ENCODE measurements around the gene ARHGAP42.
"Not testable (repeated sequence)": the region's sequence is repeated elsewhere in the genome, so short reads cannot be mapped to it uniquely, and the experiment has no call there.

The ARHGAP42 gene

GRCh38 chr11:100876815-100877520 is 189.9 kb downstream of the ARHGAP42 start:
- no peak for DNase-seq

GRCh38 chr11:100878474-100878873 is 191.4 kb downstream of the ARHGAP42 start:
- no peak for DNase-seq

DNA sequence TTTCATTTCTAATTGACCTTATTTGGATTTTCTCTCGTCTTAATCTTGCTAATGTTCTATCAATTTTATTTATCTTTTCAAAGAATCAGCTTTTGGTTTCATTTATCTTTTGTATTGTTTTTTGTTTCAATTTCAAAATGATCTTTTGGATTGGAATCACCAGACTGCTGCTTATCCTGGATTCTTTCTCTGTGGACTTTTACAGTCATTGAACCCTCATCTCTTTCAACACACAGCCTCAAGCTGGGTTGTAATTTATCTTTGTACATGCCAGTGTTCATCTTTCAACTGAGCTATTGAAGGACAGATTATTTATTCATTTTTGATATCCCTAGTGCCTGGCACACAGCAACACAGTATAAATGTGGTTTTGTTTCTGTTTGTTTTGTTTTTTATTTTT is 195.9 kb downstream of the ARHGAP42 start:
- no peak for DNase-seq

GRCh38 chr11:100883830-100884229 is 196.7 kb downstream of the ARHGAP42 start:
- no peak for DNase-seq

DNA sequence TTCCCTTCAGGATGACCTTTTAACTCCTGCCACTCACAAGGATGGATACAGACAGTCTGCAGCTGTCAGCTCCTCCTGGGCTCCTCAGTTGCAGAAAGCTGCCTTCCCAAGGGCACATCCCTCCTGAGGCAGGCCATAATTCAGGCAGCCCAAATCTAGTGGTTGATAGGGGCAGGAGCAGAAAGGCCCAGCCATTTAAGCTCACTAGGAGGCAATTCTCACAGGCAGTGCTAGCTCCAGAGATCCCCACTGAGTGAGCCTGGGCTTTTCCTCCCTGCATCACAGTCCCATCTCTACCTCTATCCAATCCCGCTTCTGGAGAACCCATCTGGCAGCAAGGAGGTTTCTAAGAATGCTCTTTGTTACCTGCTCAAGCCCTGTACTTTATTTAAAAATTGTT is 200.6 kb downstream of the ARHGAP42 start:
- no peak for DNase-seq

- no peak for DNase-seq
Measured at GRCh38 chr11:100888836-100889235, 201.7 kb downstream of the ARHGAP42 start.

DNA sequence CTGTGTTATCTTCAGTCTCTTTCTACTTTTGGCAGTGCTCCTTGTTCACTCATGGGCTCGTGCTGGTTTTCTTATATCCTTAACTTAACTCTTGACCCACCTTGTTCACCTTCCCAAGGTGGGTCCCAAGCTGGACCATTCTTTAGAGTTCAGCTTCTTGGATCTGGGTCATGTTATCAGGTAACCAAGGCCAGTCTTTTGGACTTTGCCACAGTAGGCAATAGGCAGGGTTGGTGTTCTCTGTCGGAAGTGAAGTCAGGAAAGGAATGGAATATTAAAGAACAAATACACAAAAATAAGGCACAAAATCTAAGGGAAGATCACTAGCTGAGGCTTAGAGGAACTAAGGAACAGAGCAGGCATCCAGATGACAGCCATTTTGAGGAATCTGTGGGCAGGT is 202.7 kb downstream of the ARHGAP42 start:
- no peak for DNase-seq

GRCh38 chr11:100890789-100891188 is 203.7 kb downstream of the ARHGAP42 start:
- no peak for DNase-seq

GRCh38 chr11:100892886-100893285 is 205.8 kb downstream of the ARHGAP42 start:
- DNase-seq: no peak

- no peak for DNase-seq
Measured at GRCh38 chr11:100895449-100895848, 208.4 kb downstream of the ARHGAP42 start.

DNA sequence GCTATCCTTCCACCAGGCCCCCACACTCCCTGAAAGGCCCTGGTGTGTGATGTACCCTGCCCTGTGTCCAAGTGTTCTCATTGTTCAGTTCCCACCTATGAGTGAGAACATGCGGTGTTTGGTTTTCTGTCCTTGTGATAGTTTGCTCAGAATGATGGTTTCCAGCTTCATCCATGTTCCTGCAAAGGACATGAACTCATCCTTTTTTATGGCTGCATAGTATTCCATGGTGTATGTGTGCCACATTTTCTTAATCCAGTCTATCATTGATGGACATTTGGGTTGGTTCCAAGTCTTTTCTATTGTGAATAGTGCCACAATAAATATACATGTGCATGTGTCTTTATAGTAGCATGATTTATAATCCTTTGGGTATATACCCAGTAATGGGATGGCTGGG is 208.9 kb downstream of the ARHGAP42 start:
- DNase-seq: not testable (repeated sequence)

DNA sequence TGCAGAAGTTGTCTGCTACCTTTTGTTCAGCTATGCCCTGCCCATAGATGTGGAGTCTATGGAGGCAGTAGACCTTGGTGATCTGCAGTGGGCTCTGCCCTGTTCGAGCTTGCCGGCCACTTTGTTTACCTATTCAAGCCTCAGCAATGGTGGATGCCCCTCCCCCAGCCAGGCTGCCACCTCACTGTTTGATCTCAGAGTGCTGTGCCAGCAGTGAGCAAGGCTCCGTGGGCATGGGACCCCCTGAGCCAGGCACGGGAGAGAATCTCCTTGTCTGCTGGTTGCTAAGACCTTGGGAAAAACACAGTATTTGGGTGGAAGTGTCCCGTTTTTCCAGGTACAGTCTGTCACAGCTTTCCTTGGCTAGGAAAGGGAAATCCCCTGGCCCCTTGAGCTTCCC is 214.4 kb downstream of the ARHGAP42 start:
- not testable (repeated sequence) for DNase-seq

GRCh38 chr11:100902454-100903141 is 215.5 kb downstream of the ARHGAP42 start:
- no peak for DNase-seq

DNA sequence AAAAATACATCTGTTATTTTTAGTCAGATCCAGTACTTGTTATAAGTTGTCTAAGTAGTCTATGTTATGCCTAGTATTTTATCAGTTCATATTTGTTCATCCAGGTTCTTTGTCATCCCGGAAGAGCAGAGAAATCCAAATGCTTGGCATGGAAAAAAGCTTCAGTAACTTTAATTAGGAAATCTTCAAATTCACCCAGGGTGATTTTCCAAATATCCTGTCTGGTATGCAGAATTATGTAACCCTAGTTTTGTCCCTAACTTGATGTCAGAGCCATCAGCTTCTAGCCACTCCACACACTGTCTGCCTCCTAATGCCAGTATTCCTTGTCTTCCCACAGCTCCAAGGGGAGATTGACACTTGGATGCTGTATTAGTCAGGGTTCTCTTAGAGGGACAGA is 216.2 kb downstream of the ARHGAP42 start:
- no peak for DNase-seq

DNA sequence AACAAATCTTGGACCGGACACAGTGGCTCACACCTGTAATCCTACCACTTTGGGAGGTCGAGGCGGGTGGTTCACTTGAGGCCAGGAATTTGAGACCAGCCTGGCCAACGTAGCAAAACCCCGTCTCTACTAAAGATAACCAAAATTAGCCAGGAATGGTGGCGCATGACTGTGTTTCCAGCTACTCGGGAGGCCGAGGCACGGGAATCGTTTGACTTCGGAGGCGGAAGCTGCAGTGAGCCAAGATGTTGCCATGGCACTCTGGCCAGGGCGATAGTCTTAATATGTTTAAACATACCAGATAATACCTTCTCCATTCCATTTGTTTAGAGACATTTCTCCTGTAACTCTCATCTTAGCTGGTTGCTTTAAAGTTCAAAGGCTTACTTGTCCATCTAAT is 218.6 kb downstream of the ARHGAP42 start:
- DNase-seq: no peak

DNA sequence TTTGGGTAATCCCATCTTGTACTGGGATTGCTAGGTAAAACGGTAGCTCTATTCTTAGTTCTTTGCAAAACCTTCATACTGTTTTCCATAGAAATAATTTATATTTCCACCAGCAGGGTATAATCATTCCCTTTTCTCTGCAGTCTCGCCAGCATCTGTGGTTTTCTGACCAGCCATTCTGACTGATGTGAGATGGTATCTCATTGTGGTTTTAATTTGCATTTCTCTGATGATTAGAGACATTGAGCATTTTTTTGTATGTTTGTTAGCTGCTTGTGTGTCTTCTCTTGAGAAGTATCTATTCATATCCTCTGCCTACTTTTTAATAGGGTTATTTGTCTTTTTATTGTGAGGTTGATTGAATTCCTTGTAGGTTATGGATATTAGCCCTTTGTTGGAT is 221.7 kb downstream of the ARHGAP42 start:
- DNase-seq: no peak

GRCh38 chr11:100910808-100911207 is 223.7 kb downstream of the ARHGAP42 start:
- DNase-seq: no peak

- DNase-seq: no peak
Measured at GRCh38 chr11:100914415-100915110, 227.5 kb downstream of the ARHGAP42 start.

GRCh38 chr11:100918551-100919500 is 231.7 kb downstream of the ARHGAP42 start:
- DNase-seq: no peak

DNA sequence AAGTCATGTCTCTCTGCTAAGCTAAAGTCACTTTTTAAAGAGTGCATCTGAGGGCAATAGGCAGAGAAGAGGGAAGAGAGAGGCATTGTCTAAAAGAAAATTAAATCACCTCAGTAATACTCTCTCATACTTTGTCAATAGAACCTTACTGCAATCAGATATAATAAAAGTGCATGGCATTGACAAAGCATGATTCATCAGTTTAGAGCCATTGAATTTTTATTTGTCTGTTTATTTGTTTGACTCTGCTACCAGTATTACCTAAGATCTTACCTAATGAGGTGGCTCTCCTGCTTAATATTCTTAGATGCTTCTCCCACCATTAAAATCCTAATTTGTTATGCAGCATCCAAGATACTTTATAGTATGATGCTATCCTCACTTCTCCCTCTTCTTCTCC is 233.5 kb downstream of the ARHGAP42 start:
- no peak for DNase-seq

GRCh38 chr11:100922121-100922520 is 235.0 kb downstream of the ARHGAP42 start:
- no peak for DNase-seq

DNA sequence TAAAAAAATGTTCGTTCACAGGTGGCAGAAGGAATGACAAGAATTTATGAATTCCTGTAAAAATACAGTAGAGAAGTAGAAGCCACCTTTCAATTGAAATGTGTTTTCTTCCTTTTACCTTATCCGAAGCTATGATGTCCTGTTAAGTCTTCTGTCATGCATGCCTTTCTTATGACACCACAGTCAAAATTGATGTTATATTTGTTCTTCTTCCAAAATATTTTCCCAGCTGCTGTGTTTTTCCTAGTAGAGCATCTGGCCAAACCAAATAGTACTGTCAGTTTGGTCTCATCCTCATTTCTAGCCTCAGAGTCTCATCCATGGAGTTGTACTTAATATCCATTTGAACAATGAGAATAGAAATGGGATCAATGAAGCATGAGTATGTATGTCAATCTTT is 236.5 kb downstream of the ARHGAP42 start:
- DNase-seq: no peak

DNA sequence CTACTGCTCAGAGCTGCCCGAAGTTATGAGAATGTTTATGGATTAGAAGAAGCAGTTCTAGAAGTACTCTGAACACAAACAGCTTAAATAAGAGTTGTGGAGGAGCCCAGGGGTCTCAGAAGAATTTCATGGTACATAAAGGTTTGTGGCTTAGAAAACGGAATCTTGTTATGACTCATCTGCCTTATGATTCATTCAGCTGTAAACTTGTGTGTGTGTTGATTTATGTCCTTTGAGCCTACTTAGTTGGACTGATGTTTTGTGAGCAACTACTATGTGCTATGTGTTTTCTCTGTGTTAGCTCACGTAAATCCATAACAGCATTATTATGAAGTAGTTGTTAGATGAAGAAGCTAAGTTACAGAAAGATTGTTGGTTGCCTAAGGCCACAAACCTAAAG is 238.8 kb downstream of the ARHGAP42 start:
- no peak for DNase-seq
